LNCaP clone FGC (cell line): ENCODE measurements around the gene MTMR3.

ENCODE experiments used
- DNase-seq: peaks from one replicate; pipeline ENCODE4 v3.0.0-alpha.2; 2011; ENCODE audit warnings: low read depth
- H3K4me3 ChIP-seq: 2 replicates; pipeline ENCODE4 v1.5.1; 2011; ENCODE audit warnings: mild to moderate bottlenecking, low read depth, low read length, control low read depth
- CTCF ChIP-seq: IDR thresholded peaks from 2 replicates; pipeline ENCODE4 v1.5.1; 2012; ENCODE audit warnings: mild to moderate bottlenecking; ENCODE audit not compliant: control insufficient read depth, insufficient read depth; ENCODE audit errors: extremely low read depth

Gene MTMR3

GRCh38 chr22:29914991-29915533 lies 32.1 kb downstream of the MTMR3 start:
- no peak overlapping the region for H3K4me3 ChIP-seq
- no peak for DNase-seq

DNA sequence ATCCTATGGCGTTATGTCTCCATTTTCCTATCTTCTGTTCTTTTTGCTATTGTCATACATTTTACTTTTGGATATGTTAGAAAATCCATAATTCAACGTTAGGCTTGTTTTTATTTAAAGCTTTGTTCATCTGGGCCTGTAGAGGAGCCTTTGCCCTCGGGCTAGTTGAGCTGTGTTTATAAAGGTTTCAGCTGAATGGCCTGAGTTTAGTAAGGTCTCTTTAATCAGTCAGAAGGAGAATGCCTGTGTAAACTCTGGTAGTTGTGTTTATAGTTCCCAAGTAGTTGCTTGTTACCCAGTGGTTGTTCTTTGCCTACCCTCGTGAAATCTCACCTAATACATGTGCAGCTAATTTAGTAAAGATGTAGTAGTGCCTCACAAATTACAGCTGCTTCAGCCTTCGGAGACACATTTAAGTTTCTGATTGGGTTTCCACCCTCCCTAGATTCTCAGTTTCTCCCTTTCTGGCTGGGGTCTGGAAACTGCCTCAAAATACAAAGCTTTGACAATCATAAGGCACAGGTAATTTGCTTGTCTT lies 33.1 kb downstream of the MTMR3 start:
- TF ChIP-seq CTCF = no peak
- no peak overlapping the region for H3K4me3 ChIP-seq
- no peak for DNase-seq

More at GRCh38 chr22:29914991-29915533, 32.1 kb downstream of the MTMR3 start:
- no peak for TF ChIP-seq CTCF

GRCh38 chr22:29917052-29917902 lies 34.3 kb downstream of the MTMR3 start:
- peak; percentile 79 for DNase-seq
- no peak for TF ChIP-seq CTCF
- no peak overlapping the region for H3K4me3 ChIP-seq

DNA sequence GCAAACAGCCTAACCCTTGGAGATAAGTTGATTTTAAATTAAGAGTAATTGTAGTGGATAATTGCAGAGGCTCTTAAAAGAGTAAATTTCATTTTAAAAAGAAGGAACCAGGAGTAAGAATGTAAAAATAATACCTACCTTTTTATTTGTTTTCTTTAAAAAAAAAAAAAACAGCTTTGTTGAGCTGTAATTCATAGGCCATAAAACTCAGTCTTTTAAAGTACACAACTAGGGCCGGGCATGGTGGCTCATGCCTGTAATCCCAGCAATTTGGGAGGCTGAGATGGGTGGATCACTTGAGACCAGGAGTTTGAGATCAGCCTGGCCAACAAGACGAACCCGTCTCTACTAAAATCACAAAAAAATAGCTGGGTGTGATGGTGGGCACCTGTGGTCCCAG lies 42.4 kb downstream of the MTMR3 start:
- no peak for DNase-seq
- H3K4me3 ChIP-seq = no peak overlapping the region
- TF ChIP-seq CTCF = no peak

- H3K4me3 ChIP-seq = no peak overlapping the region
- DNase-seq = no peak
- TF ChIP-seq CTCF = no peak
Measured at GRCh38 chr22:29926057-29926456, 43.1 kb downstream of the MTMR3 start.

- DNase-seq = no peak
- no peak for TF ChIP-seq CTCF
- no peak overlapping the region for H3K4me3 ChIP-seq
Measured at GRCh38 chr22:29932136-29932535, 49.2 kb downstream of the MTMR3 start.
